ENCODE measurements around the gene DPP9.

GRCh38 chr19:4714016-4714415 lies 9.6 kb downstream of the DPP9 start:
- TF ChIP-seq CTBP1 (IDR thresholded peaks at IDR 0.05; ENCODE audit: borderline replicate concordance) (no peak), SP1 (IDR thresholded peaks at IDR 0.05) (no peak), BHLHE40 (IDR thresholded peaks at IDR 0.05; ENCODE audit: borderline replicate concordance) (no peak), HDGF (IDR thresholded peaks at IDR 0.05; ENCODE audit: borderline replicate concordance) (no peak), FOXM1 (IDR thresholded peaks at IDR 0.05; ENCODE audit: borderline replicate concordance) (no peak), ELF4 (IDR thresholded peaks at IDR 0.05) (no peak), PKNOX1 (IDR thresholded peaks at IDR 0.05) (no peak), NFRKB (IDR thresholded peaks at IDR 0.05) (no peak), ZNF384 (IDR thresholded peaks at IDR 0.05) (no peak), L3MBTL2 (conservative IDR thresholded peaks at IDR 0.05) (no peak)

Data from HEK293T (cell line).